K562 (cell line): ENCODE data around the gene LCE1B. TPM values are rescaled to one million over a fixed set of nuclear protein-coding genes. Genes with fewer than 3 reads are reported as not detected.

Experiments
- ATAC-seq: fragments of 200-7000 bp; cut with Tn5 transposase; 3 replicates; pipeline ENCODE4 v1.9.1; 2020; ENCODE audit warnings: moderate library complexity
- BruUV-seq: library from RNA; stranded (reverse); fragments of 400-500 nt; replicated peaks from 2 replicates; lab custom pipeline; 2021; lab: Mats Ljungman, UMichigan
- CTCF ChIA-PET: fragments of 300-600 bp; formaldehyde crosslinking; extraction: SDS; loops from one replicate; lab custom pipeline; 2021; ENCODE audit warnings: low intra/inter-chr PET ratio; lab: Yijun Ruan, JAX
- POLR2A ChIA-PET: fragments of 300-600, 350-650 bp; sonication (Branson Sonifier 250); formaldehyde crosslinking; extraction: SDS; loops from one replicate; lab custom pipeline; 2021; ENCODE audit warnings: antibody characterized with exemption, inconsistent platforms; lab: Yijun Ruan, JAX
- DNase-seq, 4 experiments: peaks; one replicate each; pipeline versions ENCODE4 v3.0.0 to v3.0.0-alpha.2; 2011 to 2018; ENCODE audit warnings: low spot score in 3 of 4, mixed read lengths in 3 of 4; ENCODE audit errors: extremely low read depth in 1 of 4
- FAIRE-seq: peaks from 2 replicates; lab custom pipeline; 2011; peaks lifted over from hg19 to GRCh38; lab: Jason Lieb, UNC
- H2AFZ ChIP-seq: 2 replicates; pipeline ENCODE4 v1.6.0; 2011; ENCODE audit warnings: low read depth, low read length, control low read depth, inconsistent platforms
- H3K27ac ChIP-seq: fragments of 200-600 bp; 3 replicates; pipeline ENCODE4 v1.8.0; 2011; ENCODE audit warnings: low read depth, mild to moderate bottlenecking, control low read depth, inconsistent platforms, low read length, moderate library complexity, mixed read lengths; ENCODE audit errors: extremely low read depth
- H3K27me3 ChIP-seq, 2 experiments: fragments of 300-600 bp in 1 of 2; 2 replicates in 1 of 2; 3 replicates in 1 of 2; pipeline versions ENCODE4 v1.6.0 to v1.8.0; 2011; ENCODE audit warnings: inconsistent platforms in 2 of 2, low read length in 2 of 2, mild to moderate bottlenecking in 1 of 2, mixed read lengths in 1 of 2, moderate library complexity in 1 of 2; ENCODE audit not compliant: control insufficient read depth in 2 of 2, insufficient read depth in 2 of 2
- H3K36me3 ChIP-seq: fragments of 300-600 bp; 3 replicates; pipeline ENCODE4 v1.8.0; 2011; ENCODE audit warnings: mild to moderate bottlenecking, low read length, inconsistent platforms; ENCODE audit not compliant: control insufficient read depth, insufficient read depth
- H3K4me1 ChIP-seq, 2 experiments: fragments of 200-600 bp in 1 of 2; replicated peaks in 1 of 2; 2 replicates in 1 of 2; 3 replicates in 1 of 2; pipeline versions ENCODE4 v1.5.1 to v1.8.0; 2011; ENCODE audit warnings: inconsistent platforms in 2 of 2, low read length in 2 of 2, mild to moderate bottlenecking in 1 of 2, mixed read lengths in 1 of 2, moderate library complexity in 1 of 2; ENCODE audit not compliant: control insufficient read depth in 2 of 2, insufficient read depth in 2 of 2
- H3K4me2 ChIP-seq: 2 replicates; pipeline ENCODE4 v1.6.1; 2011; ENCODE audit warnings: low read length, control low read depth, inconsistent platforms, mixed read lengths; ENCODE audit not compliant: insufficient read depth
- H3K4me3 ChIP-seq: fragments of 200-600 bp; sonication (generic), shearing (Covaris generic); 2 replicates; pipeline ENCODE4 v1.5.1; 2016; ENCODE audit warnings: control low read depth, inconsistent platforms
- H3K79me2 ChIP-seq: fragments of 200-600 bp; 3 replicates; pipeline ENCODE4 v1.8.0; 2011; ENCODE audit warnings: low read length, inconsistent platforms; ENCODE audit not compliant: control insufficient read depth, insufficient read depth
- H3K9ac ChIP-seq, 2 experiments: 2 replicates each; pipeline versions ENCODE4 v1.6.0 to v1.6.1; 2011; ENCODE audit warnings: low read depth in 2 of 2, low read length in 2 of 2, control low read depth in 1 of 2, inconsistent platforms in 1 of 2, mild to moderate bottlenecking in 1 of 2, mixed read lengths in 1 of 2; ENCODE audit not compliant: insufficient read depth in 1 of 2
- H3K9me1 ChIP-seq: one replicate; pipeline ENCODE4 v1.6.0; 2011; ENCODE audit warnings: inconsistent platforms, mild to moderate bottlenecking, low read length, moderate library complexity; ENCODE audit not compliant: control insufficient read depth, insufficient read depth
- H3K9me3 ChIP-seq: replicated peaks from 2 replicates; pipeline ENCODE4 v1.5.1; 2011; ENCODE audit warnings: low read depth, low read length, inconsistent platforms; ENCODE audit not compliant: control insufficient read depth, insufficient read depth
- H4K20me1 ChIP-seq: replicated peaks from 2 replicates; pipeline ENCODE4 v1.6.1; 2011; ENCODE audit warnings: low read length, inconsistent platforms, mixed read lengths; ENCODE audit not compliant: control insufficient read depth, insufficient read depth
- HDAC3 ChIP-seq: fragments of 450-650 bp; IDR thresholded peaks from 2 replicates; pipeline ENCODE4 v1.6.1; 2018; ENCODE audit warnings: borderline replicate concordance, mild to moderate bottlenecking, moderate library complexity; ENCODE audit not compliant: partially characterized antibody
- ILF3 ChIP-seq: fragments of 450-650 bp; IDR thresholded peaks from 2 replicates; pipeline ENCODE4 v1.6.1; 2018; ENCODE audit warnings: antibody characterized with exemption, mild to moderate bottlenecking, moderate library complexity, borderline replicate concordance
- ILK ChIP-seq: fragments of 450-650 bp; IDR thresholded peaks from 2 replicates; pipeline ENCODE4 v1.6.1; 2016; ENCODE audit warnings: missing genetic modification characterization, low read depth, mild to moderate bottlenecking, missing compliant biosample characterization, moderate library complexity, borderline replicate concordance
- SAP30 ChIP-seq: fragments of 200-600 bp; sonication (generic); IDR thresholded peaks from 2 replicates; pipeline ENCODE4 v1.6.1; 2012; ENCODE audit warnings: borderline replicate concordance, low read depth, mild to moderate bottlenecking, moderate library complexity, low read length, control low read depth, inconsistent platforms; ENCODE audit not compliant: insufficient read depth, poor library complexity, severe bottlenecking
- SIN3A ChIP-seq, 2 experiments: fragments of 150-350 bp in 1 of 2; IDR thresholded peaks; 2 replicates each; pipeline ENCODE4 v1.6.1; 2011 to 2016; ENCODE audit warnings: borderline replicate concordance in 2 of 2, low read depth in 2 of 2, low read length in 2 of 2, mild to moderate bottlenecking in 2 of 2, moderate library complexity in 2 of 2; ENCODE audit not compliant: control insufficient read depth in 1 of 2
- SMAD3 ChIP-seq: fragments of 450-650 bp; formaldehyde crosslinking; conservative IDR thresholded peaks from 2 replicates; pipeline ENCODE4 v1.4.0; 2020; ENCODE audit warnings: mild to moderate bottlenecking
- SRSF7 ChIP-seq: fragments of 200-400 bp; formaldehyde crosslinking; optimal IDR thresholded peaks from 2 replicates; pipeline ENCODE3; 2017; ENCODE audit warnings: mild to moderate bottlenecking, low read depth, low read length
- TAF7 ChIP-seq: fragments of 450-650 bp; IDR thresholded peaks from 2 replicates; pipeline ENCODE4 v1.6.1; 2016; ENCODE audit warnings: missing genetic modification characterization, missing compliant biosample characterization
- TOE1 ChIP-seq, 2 experiments: fragments of 450-650 bp in 1 of 2; sonication (generic) in 1 of 2; formaldehyde crosslinking in 1 of 2; IDR thresholded peaks; 2 replicates each; pipeline versions ENCODE4 v1.7.1 to v1.8.0; 2016 to 2022; ENCODE audit warnings: borderline replicate concordance in 2 of 2, mild to moderate bottlenecking in 2 of 2, antibody characterized with exemption in 1 of 2, inconsistent platforms in 1 of 2, low read depth in 1 of 2, missing genetic modification reagents in 1 of 2, moderate library complexity in 1 of 2
- ZNF780A ChIP-seq: fragments of 250-450 bp; sonication (Bioruptor Pico); IDR thresholded peaks from 2 replicates; pipeline ENCODE4 v1.5.0; 2021; ENCODE audit warnings: mild to moderate bottlenecking
- WGBS: fragments of 100-300 bp; shearing (Covaris generic); methylation state at CpG from one replicate; pipeline ENCODE4 v1.1.6; 2016; ENCODE audit warnings: low coverage, mixed read lengths; ENCODE audit not compliant: insufficient coverage; ENCODE audit errors: missing lambda C conversion rate; 5-methylcytosine and 5-hydroxymethylcytosine counted together
- in situ Hi-C: fragments of 300-500 bp; cut with MboI; formaldehyde crosslinking; loops from 4 replicates; pipeline ENCODE4 v1.15.0; 2018; ENCODE audit warnings: inconsistent platforms, mixed read lengths
- intact Hi-C: fragments of 100-400 bp; cut with micrococcal nuclease; formaldehyde crosslinking; loops from 2 replicates; pipeline ENCODE4 v1.14.2; 2022
- polyA plus RNA-seq, 8 experiments: library from polyadenylated mRNA; depleted of rRNA in 4 of 8; stranded (reverse) in 5 of 8; unstranded in 3 of 8; fragments of >200 nt; fragmentation: Nextera tagmentation in 2 of 8; fragmentation: Illumina TruSeq in 1 of 8; extraction: Ambion mirVana in 2 of 8; extraction: Trizol in 1 of 8; gene quantifications; 2 replicates each; pipeline versions ENCODE4 v1.2.1 to v1.2.3, GENCODE V29; 2011 to 2014; ENCODE audit warnings: inconsistent platforms in 1 of 8, missing spikeins in 1 of 8
- total RNA-seq, 7 experiments: library from RNA; depleted of rRNA in 6 of 7; stranded (reverse); fragments of >200 nt in 6 of 7; fragmentation: Illumina TruSeq in 2 of 7; extraction: Trizol in 2 of 7; gene quantifications; 2 replicates each; pipeline versions ENCODE4 v1.2.1 to v1.2.3, GENCODE V29; 2011 to 2021; ENCODE audit warnings: low replicate concordance in 1 of 7
- TF ChIP-seq, protein P1 (sequence below), 2 experiments: IDR thresholded peaks; 2 replicates each; pipeline ENCODE4 v1.6.1; 2012; ENCODE audit warnings: improper control_type of control experiment in 2 of 2, low read depth in 2 of 2, low read length in 2 of 2, borderline replicate concordance in 1 of 2
- TF ChIP-seq, protein P2 (sequence below), 3 experiments: IDR thresholded peaks in 2 of 3; conservative IDR thresholded peaks in 1 of 3; 2 replicates each; pipeline ENCODE4 v1.5.1; 2011 to 2012; ENCODE audit warnings: low read length in 3 of 3, mild to moderate bottlenecking in 3 of 3, control low read depth in 2 of 3, improper control_type of control experiment in 1 of 3, inconsistent platforms in 1 of 3, low read depth in 1 of 3, mixed read lengths in 1 of 3, moderate library complexity in 1 of 3; ENCODE audit not compliant: insufficient read depth in 2 of 3
- TF ChIP-seq, protein P3 (sequence below): fragments of 450-650 bp; formaldehyde crosslinking; IDR thresholded peaks from 2 replicates; pipeline ENCODE4 v1.4.0; 2020; ENCODE audit warnings: mild to moderate bottlenecking, moderate library complexity

Gene LCE1B
- total and polyA plus RNA-seq, 9 of the 15 experiments (the other 6 are each of a cell fraction or from before 2014, with no cell fraction given) = not detected

DNA sequence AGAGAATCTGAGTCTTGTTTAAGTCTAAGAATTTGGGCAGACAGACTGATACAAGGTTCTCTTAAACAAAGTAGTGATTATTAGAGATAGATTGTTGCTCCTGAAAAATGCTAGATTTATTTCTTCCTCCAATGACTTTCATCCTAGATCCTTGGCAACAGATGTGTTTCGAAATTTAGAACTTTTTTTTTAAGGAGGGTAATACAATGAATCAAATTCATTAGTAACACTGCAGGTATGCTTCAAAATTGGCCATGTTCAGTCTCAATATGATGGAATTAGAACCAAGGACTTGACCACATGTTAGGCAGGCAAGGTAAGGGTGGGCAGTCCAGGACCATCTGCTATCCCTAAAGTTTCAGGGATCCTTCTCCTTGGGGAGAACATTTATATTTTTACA is 41.4 kb upstream of the LCE1B start (continued):
- no peak for TF ChIP-seq TOE1 (IDR thresholded peaks at IDR 0.05; ENCODE audit: borderline replicate concordance)
- TF ChIP-seq TOE1 (CRISPR knock-in tag; IDR thresholded peaks at IDR 0.05; ENCODE audit: borderline replicate concordance, low read depth) = no peak
- TF ChIP-seq, protein P1, sequence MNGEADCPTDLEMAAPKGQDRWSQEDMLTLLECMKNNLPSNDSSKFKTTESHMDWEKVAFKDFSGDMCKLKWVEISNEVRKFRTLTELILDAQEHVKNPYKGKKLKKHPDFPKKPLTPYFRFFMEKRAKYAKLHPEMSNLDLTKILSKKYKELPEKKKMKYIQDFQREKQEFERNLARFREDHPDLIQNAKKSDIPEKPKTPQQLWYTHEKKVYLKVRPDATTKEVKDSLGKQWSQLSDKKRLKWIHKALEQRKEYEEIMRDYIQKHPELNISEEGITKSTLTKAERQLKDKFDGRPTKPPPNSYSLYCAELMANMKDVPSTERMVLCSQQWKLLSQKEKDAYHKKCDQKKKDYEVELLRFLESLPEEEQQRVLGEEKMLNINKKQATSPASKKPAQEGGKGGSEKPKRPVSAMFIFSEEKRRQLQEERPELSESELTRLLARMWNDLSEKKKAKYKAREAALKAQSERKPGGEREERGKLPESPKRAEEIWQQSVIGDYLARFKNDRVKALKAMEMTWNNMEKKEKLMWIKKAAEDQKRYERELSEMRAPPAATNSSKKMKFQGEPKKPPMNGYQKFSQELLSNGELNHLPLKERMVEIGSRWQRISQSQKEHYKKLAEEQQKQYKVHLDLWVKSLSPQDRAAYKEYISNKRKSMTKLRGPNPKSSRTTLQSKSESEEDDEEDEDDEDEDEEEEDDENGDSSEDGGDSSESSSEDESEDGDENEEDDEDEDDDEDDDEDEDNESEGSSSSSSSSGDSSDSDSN (IDR thresholded peaks at IDR 0.05; ENCODE audit: borderline replicate concordance in 1 of 2, low read depth in 2 of 2, low read length in 2 of 2) = no peak
- no peak for TF ChIP-seq ILF3
- no peak for TF ChIP-seq SMAD3 (CRISPR knock-in tag)

DNA sequence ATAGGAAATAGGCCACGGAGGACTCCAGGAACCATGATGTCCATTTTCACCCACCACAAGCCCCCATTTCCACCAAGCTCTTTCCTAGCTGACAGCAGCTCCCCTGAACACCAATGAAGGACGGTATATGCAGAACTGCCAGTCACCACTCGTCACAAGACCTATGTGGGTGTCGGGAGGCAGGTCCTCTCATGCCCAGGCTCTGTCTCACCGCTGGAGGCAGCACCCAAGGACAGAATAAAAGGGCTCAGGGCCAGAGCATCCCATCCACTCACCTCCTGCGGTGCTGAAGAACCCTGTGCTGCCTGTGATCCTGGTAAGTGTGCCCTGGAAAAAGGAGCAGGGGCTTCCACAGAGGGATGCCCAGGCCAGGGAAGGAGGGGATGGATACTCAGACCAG is 36.9 kb upstream of the LCE1B start, which contains the start of gene LCE1F:
Gene LCE1F, plus strand, starts transcription at position 266 of the 400 bp plus-strand sequence. CDS start 1,232 bp downstream, outside the sequence.
- WGBS = 0% methylated on average over 6 of the region's 6 CpGs
- Histone ChIP-seq H3K36me3 (no peaks in the 10 kb centered on the region), H3K9ac (no peak within 1 kb of the TSS), H3K9me1 (no peaks in the 10 kb centered on the region), H3K79me2 (no peaks in the 10 kb centered on the region), H4K20me1 (no peaks in the 10 kb centered on the region), H3K4me1 (no peaks in the 10 kb centered on the region), H2AFZ (no peak within 1 kb of the TSS), H3K27me3 (no peaks in the 10 kb centered on the region), H3K9me3 (no peaks in the 10 kb centered on the region), H3K27ac (no peak within 1 kb of the TSS), H3K4me3 (no peak within 1 kb of the TSS), H3K4me2 (no peak within 1 kb of the TSS)
- DNase-seq = no peak
- ATAC-seq = no peak
- TF ChIP-seq ZNF780A (CRISPR knock-in tag) (no peak), ILK (no peak), HDAC3 (no peak), SAP30 (no peak), SRSF7 (no peak), TAF7 (tag) (no peak), SIN3A (IDR thresholded peaks at IDR 0.05; ENCODE audit: borderline replicate concordance in 2 of 2, control insufficient read depth in 1 of 2, low read depth in 2 of 2, low read length in 2 of 2) (no peak)
- TF ChIP-seq, protein P2, sequence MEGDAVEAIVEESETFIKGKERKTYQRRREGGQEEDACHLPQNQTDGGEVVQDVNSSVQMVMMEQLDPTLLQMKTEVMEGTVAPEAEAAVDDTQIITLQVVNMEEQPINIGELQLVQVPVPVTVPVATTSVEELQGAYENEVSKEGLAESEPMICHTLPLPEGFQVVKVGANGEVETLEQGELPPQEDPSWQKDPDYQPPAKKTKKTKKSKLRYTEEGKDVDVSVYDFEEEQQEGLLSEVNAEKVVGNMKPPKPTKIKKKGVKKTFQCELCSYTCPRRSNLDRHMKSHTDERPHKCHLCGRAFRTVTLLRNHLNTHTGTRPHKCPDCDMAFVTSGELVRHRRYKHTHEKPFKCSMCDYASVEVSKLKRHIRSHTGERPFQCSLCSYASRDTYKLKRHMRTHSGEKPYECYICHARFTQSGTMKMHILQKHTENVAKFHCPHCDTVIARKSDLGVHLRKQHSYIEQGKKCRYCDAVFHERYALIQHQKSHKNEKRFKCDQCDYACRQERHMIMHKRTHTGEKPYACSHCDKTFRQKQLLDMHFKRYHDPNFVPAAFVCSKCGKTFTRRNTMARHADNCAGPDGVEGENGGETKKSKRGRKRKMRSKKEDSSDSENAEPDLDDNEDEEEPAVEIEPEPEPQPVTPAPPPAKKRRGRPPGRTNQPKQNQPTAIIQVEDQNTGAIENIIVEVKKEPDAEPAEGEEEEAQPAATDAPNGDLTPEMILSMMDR (IDR thresholded peaks at IDR 0.05 in 2 of 3, conservative IDR thresholded peaks at IDR 0.05 in 1 of 3; ENCODE audit: insufficient read depth in 2 of 3, low read depth in 1 of 3, low read length in 3 of 3) = 0 out of 6 replicates have a peak, but pooled peaks of 1 of the 3 experiments have one; percentile 17
- TF ChIP-seq, protein P3, sequence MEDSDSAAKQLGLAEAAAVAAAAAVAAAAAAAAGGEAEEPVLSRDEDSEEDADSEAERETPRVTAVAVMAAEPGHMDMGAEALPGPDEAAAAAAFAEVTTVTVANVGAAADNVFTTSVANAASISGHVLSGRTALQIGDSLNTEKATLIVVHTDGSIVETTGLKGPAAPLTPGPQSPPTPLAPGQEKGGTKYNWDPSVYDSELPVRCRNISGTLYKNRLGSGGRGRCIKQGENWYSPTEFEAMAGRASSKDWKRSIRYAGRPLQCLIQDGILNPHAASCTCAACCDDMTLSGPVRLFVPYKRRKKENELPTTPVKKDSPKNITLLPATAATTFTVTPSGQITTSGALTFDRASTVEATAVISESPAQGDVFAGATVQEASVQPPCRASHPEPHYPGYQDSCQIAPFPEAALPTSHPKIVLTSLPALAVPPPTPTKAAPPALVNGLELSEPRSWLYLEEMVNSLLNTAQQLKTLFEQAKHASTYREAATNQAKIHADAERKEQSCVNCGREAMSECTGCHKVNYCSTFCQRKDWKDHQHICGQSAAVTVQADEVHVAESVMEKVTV (CRISPR knock-in tag) = no peak
- CTCF ChIA-PET = no interaction called here
- no peak for FAIRE-seq
- POLR2A ChIA-PET = no interaction called here
- BruUV-seq = no TSS peak
- in situ Hi-C loops (no loop called here), intact Hi-C loops (no loop called here)
